ENCODE measurements around the gene COBL.

The COBL gene

GRCh38 chr7:51068401-51068800 is 248.2 kb downstream of the COBL start:
- FAIRE-seq, result no peak

DNA sequence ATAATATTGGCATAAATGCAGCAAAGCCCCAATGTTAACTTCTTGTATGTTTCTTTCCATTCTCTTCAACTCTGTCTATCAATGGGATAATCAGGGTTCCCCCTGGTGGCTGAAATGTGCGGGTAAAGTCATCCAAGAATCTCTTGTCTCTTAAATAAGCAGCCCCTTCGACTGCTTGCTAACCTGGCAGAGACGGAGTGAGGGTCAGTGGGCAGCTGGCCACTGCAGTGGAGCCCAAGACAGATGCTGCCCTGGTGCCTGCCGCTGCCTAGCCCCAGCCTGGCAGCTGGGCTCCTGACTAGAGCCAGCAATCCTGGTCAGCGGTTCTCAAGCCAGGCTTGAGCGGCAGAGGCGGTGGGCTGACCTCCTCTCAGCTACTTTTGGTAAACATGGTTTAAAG is 248.9 kb downstream of the COBL start:
- peak; percentile 43 for FAIRE-seq

DNA sequence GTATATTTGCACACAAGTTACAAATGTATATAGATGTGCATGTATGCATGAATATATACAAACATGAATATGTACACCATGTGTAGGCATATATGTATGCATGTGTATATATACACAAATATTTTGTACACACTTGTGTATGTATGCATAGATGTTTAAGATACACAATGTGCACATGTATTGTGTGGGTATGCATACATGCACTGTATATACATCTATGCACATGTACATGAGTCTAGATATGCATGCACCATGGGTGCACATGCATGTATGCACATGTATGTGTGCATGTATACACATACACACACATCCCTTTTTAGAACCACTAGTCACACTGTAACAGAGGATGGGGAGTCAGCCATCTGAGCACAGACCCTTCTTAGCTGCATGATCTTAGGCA is 249.4 kb downstream of the COBL start:
- no peak for FAIRE-seq

DNA sequence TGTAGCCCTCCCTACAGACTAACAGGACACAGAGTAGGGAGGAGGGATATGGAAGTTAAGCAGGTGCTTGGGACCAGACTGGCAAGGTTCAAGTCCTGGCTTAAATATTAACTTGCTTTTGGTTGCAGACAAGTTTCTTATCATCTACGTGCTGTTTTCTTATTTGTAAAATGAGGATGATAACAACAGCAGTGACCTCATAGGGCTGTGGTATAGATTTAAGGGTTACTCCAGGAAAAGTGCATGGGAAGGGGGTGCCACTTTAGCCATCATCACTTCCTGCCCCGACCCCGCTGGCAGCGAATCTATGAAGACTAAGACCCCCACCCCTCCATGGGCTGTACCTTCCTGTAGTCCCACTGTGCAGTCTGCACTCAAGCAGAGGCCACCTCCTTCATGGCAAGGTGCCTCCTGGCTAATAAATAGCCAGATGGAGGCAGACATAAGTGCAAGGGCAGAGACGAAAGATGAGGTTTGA is 250.2 kb downstream of the COBL start:
- no peak for FAIRE-seq

- no peak for FAIRE-seq
These were observed 250.8 kb downstream of the COBL start for GRCh38 chr7:51065766-51066165.

DNA sequence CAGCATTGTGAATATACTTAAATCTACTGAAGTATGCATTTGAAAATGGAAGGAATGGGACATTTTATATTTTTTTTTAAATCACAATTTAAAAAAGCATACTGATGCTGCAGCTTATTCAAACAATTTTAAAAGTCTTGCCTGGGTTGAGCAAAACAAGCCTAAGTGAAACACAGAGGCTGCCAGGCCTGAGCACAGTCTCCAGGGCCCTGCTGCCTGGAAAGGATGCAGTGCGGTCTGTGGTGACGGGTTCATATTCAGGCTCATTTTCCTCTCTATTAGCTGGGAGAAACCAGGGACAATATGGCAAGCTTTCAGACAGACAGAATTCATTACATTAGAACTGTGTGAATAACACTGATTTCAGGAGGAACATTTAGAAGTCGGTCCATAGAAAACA is 251.9 kb downstream of the COBL start:
- FAIRE-seq, result no peak

- FAIRE-seq, result no peak
These were observed 254.2 kb downstream of the COBL start for GRCh38 chr7:51062222-51062987.

GRCh38 chr7:51060536-51060935 is 256.1 kb downstream of the COBL start:
- FAIRE-seq, result no peak

DNA sequence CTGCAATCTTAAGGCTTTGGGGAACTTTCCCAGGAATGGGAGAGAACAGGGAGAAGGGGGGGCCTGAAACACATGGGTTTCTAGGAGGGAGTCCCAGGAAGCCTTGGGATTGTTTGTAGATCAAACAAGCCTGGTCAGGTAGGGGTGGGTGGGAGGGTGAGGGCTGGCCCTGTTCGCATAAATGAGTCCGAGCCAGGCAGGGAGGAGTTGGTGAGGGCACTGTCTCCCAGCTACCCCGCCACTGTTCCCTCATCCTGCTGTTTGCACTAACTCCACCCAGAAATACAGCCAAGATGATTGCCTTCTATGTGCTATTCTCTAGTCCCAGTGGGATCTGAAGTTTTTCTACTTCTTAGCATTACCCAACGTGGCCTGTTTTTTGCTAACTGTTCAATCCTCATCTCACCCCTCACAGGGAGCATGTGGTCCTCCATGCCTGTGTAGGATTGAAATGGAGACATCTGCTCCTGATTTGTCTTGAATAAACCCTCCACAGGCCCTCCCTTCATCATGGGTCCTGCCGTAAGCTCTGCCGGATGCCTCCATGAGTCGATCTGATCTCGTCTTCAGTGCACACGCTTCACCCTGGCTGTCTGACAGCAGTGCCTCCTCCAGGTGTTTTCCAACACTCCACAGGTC is 257.0 kb downstream of the COBL start:
- FAIRE-seq, result no peak

DNA sequence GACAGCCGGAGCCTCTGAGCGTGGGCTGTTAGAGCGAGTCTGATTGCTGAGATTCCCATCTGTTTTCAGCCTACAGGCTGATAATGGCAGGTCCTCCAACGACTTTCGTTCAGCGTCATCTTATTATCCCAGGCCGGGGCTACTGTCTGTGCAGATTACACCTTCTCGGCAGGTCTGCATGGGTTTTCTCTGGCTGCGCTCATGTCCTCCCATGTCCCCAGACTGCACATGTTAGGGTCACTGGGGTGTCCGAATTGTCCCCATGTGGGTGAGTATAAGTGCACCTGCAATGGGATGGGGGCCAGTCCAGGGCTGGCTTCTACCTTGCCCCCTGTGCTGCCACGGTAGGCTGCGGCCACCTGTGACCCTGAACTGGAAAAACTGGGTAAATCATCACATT is 257.8 kb downstream of the COBL start:
- no peak for FAIRE-seq

- FAIRE-seq, result no peak
These were observed 261.4 kb downstream of the COBL start for GRCh38 chr7:51055039-51055840.

GRCh38 chr7:51054231-51054630 is 262.4 kb downstream of the COBL start:
- FAIRE-seq, result no peak

- FAIRE-seq, result no peak
These were observed 263.3 kb downstream of the COBL start for GRCh38 chr7:51053160-51053925.

DNA sequence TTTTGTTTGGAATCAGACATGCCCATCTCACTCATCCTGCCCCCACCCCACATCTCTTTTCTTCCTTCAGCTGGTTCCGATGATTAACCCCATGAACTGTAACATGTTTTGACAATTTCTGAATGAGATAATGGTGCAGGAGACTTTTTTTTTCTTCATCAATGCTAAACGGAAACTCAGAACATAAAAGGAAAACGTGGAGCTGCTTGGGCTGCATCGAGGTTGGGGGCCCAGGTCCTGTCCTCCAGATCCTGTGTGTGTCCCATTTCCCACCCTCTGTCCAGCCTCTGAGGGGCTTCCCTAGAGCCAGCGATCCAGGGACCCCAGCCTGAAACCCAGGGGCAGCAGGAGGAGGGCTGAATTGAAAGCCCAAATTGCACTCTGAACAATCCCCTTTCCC is 270.1 kb downstream of the COBL start:
- no peak for FAIRE-seq

- no peak for FAIRE-seq
These were observed 270.5 kb downstream of the COBL start for GRCh38 chr7:51046103-51046466.

DNA sequence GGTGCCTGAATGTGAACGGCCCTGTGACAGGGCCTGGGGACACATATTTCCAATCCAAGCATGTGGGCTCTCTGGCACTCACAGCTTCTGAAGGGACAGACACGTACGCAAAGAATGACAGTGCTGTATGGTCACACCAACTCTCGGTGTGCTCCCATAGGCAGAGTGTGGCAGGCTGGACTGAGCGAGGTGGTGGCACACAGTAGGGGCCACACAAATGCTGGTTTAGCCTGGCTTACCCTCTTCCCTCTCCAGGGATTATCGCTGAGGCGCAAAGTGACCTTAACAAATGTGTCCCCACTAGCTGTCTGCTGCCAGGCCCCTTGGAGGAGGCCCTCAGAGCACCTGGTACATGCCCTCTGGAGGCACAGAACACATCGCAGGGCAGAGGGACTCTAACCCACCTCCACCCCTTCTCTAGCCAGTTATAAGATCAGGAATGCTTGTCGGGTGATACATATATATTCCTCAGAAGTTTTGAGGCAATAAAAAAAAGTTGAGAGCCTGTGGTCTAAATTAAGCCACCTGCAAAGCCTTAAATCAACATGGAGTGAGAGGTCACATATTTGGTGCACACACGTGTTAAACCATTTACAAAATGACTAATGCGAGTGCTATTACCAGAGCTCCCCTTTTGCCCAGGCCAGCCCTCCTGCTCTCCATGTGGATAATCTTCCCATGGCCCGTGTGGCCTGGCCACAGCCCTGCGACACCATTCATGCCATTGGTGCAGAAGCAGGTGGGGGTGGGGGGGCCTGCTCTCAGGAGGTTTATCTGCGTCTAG is 271.1 kb downstream of the COBL start:
- no peak for FAIRE-seq

- FAIRE-seq, result no peak
These were observed 273.1 kb downstream of the COBL start for GRCh38 chr7:51043461-51043860.

DNA sequence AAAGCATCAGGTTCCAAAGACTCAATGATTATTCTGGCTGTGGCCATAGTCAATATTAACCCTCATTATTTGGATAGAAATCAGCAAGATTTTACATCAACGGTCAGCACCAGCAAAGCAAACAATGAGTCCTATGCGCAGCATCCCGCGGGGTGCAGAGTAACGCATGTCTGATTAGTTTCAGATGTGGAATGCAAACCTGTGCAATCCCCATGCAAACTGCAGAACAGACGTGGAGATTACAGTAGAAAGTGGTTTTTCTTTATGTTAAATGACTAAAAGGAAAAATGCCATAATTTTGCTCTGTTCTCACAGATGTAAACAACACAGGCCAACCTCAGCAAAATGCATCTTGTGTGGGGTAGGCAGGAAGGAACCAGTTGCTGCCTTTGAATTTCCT is 275.8 kb downstream of the COBL start:
- no peak for FAIRE-seq

- no peak for FAIRE-seq
These were observed 278.0 kb downstream of the COBL start for GRCh38 chr7:51038573-51038972.

GRCh38 chr7:51035716-51036115 is 280.9 kb downstream of the COBL start:
- FAIRE-seq, result no peak

DNA sequence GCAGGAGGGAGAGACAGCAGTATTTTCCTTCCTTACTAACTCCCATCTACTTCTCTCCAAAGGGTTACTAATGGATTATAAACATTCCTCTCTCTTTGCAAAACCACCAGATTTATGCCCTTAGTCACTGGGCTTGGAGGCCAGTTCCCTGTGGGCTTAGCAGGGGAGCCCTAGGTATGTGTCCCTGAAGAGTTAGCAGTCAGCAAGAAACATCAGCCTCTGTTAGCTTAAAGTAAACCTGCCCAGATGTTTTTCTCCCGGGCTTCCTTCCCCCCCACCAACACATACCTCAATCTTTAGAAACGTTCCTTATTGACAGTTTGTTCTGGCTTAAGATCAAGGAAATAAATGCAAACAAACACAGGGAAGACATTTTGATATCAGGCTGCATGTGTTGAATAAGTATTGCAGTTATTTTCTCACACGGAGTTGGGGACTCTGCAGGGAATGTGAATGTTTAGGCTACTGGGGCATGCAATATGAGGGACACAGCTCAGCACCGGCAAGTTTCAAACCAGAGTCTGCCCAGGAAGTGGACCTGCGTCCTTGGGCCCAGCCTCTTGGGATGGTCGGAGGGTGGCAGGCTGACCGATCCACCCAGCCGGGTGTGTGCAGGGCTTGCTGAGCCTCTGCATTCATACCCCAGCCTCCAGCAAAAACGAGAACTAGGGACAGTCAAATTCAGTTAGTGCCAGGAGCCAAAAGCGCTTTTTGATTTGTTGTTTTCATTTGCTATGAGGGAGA is 281.9 kb downstream of the COBL start:
- FAIRE-seq, result no peak
